HG03039 (cell line): ENCODE results near the gene CHPF2.

Experiments used
- ATAC-seq: cut with Tn5 transposase; IDR thresholded peaks from one replicate; pipeline ENCODE4 v1.9.1; 2021; ENCODE audit warnings: mild to moderate bottlenecking, moderate library complexity; ENCODE audit not compliant: unreplicated experiment

CHPF2 gene

GRCh38 chr7:151232917-151233701 is 826 bp downstream of the CHPF2 start:
- no peak for ATAC-seq

- ATAC-seq: no peak
Observed at GRCh38 chr7:151233804-151234203, 1.5 kb downstream of the CHPF2 start.

GRCh38 chr7:151235091-151235787 is 3.0 kb downstream of the CHPF2 start:
- no peak for ATAC-seq

DNA sequence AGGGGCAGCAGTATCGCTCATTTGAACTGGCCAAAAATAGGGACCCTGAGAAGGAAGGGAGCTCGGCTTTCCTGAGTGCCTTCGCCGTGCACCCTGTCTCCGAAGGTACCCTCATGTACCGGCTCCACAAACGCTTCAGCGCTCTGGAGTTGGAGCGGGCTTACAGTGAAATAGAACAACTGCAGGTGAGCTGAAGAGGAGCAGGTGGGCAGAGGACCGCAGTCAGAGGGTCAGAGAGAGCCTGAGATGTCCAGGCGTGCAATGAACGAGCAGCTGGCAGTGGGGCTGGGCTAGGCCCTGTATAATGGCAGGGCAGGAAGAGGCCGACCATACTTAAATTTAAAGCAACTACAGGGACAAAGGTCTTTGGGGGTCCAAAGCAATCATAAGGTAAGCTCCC is 4.1 kb downstream of the CHPF2 start:
- no peak for ATAC-seq

DNA sequence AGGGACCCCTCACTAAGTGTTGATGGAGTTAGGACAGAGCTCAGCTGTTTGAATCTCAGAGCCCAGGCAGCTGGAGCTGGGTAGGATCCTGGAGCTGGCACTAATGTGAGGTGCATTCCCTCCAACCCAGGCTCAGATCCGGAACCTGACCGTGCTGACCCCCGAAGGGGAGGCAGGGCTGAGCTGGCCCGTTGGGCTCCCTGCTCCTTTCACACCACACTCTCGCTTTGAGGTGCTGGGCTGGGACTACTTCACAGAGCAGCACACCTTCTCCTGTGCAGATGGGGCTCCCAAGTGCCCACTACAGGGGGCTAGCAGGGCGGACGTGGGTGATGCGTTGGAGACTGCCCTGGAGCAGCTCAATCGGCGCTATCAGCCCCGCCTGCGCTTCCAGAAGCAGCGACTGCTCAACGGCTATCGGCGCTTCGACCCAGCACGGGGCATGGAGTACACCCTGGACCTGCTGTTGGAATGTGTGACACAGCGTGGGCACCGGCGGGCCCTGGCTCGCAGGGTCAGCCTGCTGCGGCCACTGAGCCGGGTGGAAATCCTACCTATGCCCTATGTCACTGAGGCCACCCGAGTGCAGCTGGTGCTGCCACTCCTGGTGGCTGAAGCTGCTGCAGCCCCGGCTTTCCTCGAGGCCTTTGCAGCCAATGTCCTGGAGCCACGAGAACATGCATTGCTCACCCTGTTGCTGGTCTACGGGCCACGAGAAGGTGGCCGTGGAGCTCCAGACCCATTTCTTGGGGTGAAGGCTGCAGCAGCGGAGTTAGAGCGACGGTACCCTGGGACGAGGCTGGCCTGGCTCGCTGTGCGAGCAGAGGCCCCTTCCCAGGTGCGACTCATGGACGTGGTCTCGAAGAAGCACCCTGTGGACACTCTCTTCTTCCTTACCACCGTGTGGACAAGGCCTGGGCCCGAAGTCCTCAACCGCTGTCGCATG is 5.2 kb downstream of the CHPF2 start:
- ATAC-seq: no peak

- no peak for ATAC-seq
Observed at GRCh38 chr7:151238190-151238810, 6.0 kb downstream of the CHPF2 start.

GRCh38 chr7:151238924-151239836 is 6.9 kb downstream of the CHPF2 start:
- no peak for ATAC-seq

DNA sequence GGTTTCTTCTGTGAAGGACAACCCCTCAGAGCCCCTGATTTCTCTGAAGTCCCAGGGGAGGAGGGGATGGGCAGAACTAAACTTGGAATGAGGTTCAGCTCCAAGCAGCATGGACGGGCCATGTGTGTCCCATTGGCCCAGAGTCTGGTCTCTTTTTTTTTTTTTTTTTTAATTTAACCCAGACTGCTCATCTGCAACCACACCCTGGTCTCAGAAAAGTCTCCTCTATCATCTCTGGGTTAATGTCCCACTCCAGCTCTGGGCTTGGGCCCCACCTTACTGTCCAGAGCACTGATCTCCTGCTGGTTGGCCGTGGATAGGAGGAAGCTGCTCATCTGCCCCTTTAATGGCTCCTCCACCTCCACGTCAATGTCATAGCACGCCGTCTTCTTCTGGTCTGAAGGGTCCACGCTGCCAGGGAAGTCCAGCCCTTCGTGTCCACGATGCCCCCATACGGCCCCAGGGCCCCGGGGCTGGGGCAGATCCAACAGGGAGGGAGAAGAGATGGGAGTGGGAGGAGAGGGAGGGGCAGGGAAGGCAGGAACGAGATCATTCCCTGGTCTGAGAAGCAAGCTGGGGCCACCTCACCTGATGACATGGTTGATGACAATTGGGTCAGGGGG is 7.7 kb downstream of the CHPF2 start:
- no peak for ATAC-seq

DNA sequence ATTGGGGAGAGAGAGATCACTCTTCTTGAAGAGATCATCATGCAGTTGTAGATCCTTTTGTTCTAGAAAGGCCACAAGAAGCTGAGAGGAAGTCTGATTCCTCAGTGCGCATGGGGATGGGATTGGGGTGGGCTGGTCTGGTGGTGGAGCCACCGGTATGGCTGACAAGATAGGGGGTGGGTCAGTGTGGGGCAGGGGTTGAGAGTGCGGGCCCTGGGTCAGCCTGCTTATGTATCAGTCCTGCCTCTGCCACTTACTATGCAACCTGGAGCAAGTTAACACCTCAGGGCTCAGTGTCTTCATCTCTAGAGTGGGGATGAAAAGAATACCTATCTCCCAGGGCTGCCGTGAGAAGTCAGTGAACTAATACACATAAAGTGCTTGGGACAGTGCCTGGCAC is 8.3 kb downstream of the CHPF2 start:
- no peak for ATAC-seq

DNA sequence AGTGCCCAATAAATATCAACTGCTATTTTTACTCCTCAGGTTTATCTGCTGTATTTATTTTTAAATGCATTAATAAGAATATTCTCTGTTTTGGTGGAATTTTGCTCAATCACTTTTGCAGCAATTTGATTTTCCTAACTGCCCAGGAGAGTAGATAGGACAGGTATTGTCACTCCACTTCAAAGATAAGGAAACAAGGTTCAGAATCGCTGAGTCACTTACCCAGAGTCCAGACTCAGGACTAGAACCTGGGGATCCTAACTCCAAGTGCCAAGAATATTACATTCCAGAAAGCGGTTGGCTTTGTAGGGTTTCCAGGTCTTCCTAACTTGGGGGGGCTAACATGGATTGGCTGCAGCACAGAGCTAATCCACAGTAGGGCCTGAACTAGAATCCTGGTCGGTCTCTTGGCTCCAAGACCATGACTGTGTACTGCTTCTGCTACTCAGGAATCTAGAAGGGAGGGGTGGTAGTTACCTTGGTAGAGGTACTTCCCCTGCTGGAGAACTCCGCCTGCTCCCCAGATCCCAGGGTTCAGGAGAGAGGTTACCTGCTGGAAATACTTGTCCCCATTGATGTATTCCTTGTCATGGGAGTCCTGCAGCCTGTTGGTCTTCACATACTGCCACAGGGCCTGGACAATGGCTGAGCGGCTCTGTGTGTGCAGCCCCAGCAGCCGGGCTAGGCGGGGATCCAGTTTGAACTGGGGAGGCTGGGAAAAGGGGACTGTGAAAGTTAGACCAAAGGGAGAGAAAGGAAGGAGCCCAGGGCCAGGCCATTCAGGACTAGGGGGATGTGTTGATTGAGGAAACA is 8.9 kb downstream of the CHPF2 start:
- no peak for ATAC-seq

GRCh38 chr7:151241755-151242096 is 9.4 kb downstream of the CHPF2 start:
- no peak for ATAC-seq

DNA sequence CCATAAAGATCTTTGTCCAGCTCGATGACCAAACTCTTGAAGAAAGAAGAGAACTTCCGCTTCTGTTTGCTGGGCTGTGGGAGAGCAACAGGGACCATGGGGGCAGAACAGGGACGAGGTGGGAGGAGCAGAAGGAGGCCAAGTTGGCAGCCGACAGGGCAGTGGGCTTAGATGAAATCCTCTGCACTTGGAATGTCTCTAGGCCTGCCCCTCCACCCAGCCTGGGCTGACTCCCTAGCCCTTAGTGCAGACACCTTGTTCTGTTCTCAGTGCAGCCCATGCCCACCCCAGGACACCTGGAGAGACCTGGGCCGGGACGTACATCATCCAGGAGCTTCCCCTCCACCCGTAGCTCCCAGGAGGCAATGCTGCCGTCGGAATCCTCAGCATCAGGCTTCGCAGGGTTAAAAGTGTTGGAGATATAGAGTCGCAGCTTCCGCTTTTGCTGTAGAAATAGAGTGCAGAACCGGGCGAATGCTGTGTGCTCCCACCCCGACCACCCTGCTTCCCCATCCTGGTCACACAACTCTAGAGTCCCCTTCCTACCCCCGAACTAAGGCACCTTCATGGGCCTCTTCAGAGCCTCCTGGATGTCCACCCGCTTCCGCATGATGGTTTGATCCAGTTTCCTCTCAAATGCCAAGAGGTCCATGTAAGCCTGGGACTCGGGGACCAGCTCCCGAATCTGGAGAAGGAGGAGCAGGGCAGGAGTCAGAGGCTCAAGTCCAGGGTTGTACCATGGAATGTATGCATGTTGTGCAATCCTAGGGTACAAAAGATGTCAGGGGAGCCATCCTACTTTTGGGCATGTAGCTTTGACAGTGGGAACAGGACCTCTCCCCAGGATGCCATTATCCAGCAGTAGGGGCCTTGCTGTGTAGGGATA is 10.1 kb downstream of the CHPF2 start:
- no peak for ATAC-seq

GRCh38 chr7:151243045-151243349 is 10.7 kb downstream of the CHPF2 start:
- no peak for ATAC-seq

DNA sequence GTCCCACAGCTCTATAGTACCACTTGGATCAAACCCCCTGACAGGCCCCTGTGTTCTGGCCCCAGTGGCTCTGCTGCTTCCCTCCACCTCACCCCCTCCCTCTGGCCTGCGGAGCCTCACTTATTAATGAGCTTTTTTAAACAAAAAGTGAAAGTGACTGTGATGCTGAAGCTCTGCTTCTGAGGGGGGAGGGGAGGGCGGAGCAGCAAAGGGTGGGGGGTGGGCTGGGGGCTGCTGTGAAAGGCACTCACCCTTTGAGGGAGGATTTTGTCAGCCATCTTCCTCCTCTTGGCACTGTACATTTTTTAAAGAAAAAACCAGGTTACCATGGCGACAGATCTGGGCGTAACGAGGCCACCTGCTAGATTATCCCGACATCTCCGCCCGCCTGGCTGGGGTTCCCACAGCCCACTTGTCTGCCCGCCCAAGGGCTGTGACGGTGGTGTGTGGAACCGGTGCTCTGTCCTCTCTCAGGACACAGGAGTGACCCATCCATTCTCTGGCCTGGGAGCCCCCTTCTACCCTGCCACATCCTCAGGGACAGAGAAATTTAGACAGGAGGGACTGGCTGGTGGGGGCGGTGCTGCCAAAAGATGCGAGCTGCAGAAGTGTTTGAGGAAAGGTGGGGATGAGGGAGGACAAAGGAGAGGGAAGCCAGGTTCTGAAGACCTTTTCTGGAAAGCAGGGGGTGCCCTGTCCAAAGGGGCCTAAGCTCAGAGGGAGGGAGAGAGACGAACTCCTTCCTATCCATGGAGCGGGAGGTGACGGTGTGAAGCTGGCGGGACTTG is 11.3 kb downstream of the CHPF2 start:
- ATAC-seq: no peak

- ATAC-seq: no peak
Observed at GRCh38 chr7:151244196-151244840, 12.0 kb downstream of the CHPF2 start.

DNA sequence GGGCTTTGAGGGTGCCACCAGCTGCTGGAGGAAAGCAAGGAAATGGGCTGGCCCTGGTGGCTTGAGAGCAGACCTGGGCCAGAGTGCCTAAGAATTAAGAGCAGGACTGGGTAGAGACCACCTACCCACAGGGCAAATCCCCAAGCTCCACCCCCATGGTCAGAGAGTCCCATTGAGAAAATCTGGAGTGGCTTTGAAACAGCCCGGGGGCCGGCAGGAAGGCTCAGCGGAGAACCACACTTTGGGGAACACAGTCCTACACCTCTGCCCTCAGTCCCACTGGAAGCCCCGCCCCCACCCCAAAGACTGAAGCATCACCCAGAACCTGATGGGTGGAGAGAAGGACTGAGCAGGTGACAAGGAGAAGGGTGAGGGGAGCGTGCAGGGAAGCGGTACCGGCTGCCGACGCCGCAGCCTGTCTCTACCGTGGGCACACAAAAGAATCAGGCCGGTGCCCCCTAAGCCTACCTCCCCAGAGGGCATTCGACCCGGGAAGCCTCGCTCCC is 12.6 kb downstream of the CHPF2 start:
- ATAC-seq: no peak
